GM23248 (cell line): Measurements from ENCODE around the gene MAPT.

ENCODE experiments used
- EZH2 ChIP-seq: fragments of 200-600 bp; sonication (generic); IDR thresholded peaks from 2 replicates; pipeline ENCODE4 v1.6.1; 2018; ENCODE audit warnings: antibody characterized with exemption, mild to moderate bottlenecking; ENCODE audit not compliant: insufficient read depth, poor library complexity, severe bottlenecking
- EZH2phosphoT487 ChIP-seq: fragments of 200-600 bp; sonication (generic); IDR thresholded peaks from 2 replicates; pipeline ENCODE4 v1.6.1; 2018; ENCODE audit warnings: antibody characterized with exemption, moderate library complexity, mild to moderate bottlenecking, low read depth; ENCODE audit not compliant: insufficient read depth

GRCh38 chr17:46029627-46030026 lies 135.3 kb downstream of the MAPT start:
- TF ChIP-seq EZH2 (no peak), EZH2phosphoT487 (no peak)
